ENCODE data around the gene FLRT2.

GRCh38 chr14:85562630-85563029 lies 32.7 kb downstream of the FLRT2 start:
- TF ChIP-seq CTCF (IDR thresholded peaks at IDR 0.05 in 2 of 3, conservative IDR thresholded peaks at IDR 0.05 in 1 of 3; ENCODE audit: control insufficient read depth in 2 of 3, extremely low read depth in 1 of 3, insufficient read depth in 1 of 3, low read depth in 3 of 3, low read length in 3 of 3), result no peak
- TF ChIP-seq RFX5 (IDR thresholded peaks at IDR 0.05; ENCODE audit: low read depth, low read length), result no peak
- no peak for TF ChIP-seq ZZZ3 (IDR thresholded peaks at IDR 0.05; ENCODE audit: control insufficient read depth, insufficient read length, low read depth)
- TF ChIP-seq POU2F2 (IDR thresholded peaks at IDR 0.05; ENCODE audit: borderline replicate concordance, low read depth, low read length), result no peak
- no peak for TF ChIP-seq HDAC6 (IDR thresholded peaks at IDR 0.05; ENCODE audit: unreplicated experiment)
- TF ChIP-seq, protein P1, sequence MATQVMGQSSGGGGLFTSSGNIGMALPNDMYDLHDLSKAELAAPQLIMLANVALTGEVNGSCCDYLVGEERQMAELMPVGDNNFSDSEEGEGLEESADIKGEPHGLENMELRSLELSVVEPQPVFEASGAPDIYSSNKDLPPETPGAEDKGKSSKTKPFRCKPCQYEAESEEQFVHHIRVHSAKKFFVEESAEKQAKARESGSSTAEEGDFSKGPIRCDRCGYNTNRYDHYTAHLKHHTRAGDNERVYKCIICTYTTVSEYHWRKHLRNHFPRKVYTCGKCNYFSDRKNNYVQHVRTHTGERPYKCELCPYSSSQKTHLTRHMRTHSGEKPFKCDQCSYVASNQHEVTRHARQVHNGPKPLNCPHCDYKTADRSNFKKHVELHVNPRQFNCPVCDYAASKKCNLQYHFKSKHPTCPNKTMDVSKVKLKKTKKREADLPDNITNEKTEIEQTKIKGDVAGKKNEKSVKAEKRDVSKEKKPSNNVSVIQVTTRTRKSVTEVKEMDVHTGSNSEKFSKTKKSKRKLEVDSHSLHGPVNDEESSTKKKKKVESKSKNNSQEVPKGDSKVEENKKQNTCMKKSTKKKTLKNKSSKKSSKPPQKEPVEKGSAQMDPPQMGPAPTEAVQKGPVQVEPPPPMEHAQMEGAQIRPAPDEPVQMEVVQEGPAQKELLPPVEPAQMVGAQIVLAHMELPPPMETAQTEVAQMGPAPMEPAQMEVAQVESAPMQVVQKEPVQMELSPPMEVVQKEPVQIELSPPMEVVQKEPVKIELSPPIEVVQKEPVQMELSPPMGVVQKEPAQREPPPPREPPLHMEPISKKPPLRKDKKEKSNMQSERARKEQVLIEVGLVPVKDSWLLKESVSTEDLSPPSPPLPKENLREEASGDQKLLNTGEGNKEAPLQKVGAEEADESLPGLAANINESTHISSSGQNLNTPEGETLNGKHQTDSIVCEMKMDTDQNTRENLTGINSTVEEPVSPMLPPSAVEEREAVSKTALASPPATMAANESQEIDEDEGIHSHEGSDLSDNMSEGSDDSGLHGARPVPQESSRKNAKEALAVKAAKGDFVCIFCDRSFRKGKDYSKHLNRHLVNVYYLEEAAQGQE (IDR thresholded peaks at IDR 0.05; ENCODE audit: low read depth, low read length), result no peak

Data from GM12878 (cell line).